Activated CD4-positive, alpha-beta T cell treated with anti-CD3 and anti-CD28 coated beads, Interleukin-2, Interleukin-4, amounts not matched to agents 100 ng/mL and 50 ng/mL, durations not matched to agents 16 hours and 8 hours (primary cell): ENCODE data around the gene FYB1.
"Not testable (repeated sequence)": the region's sequence is repeated elsewhere in the genome, so short reads cannot be mapped to it uniquely, and the experiment has no call there.

Experiments used
- DNase-seq: peaks from one replicate; pipeline ENCODE4 v3.0.0-alpha.2; 2020; ENCODE audit warnings: low spot score

FYB1 gene

GRCh38 chr5:39228596-39228995 lies 9.2 kb upstream of the FYB1 start:
- DNase-seq, result no peak

- no peak for DNase-seq
These were observed 7.2 kb upstream of the FYB1 start for GRCh38 chr5:39226558-39226957.

- no peak for DNase-seq
These were observed 6.7 kb upstream of the FYB1 start for GRCh38 chr5:39226100-39226451.

GRCh38 chr5:39225405-39226099 lies 6.2 kb upstream of the FYB1 start:
- DNase-seq, result no peak

GRCh38 chr5:39224196-39224761 lies 4.9 kb upstream of the FYB1 start:
- no peak for DNase-seq

- no peak for DNase-seq
These were observed 4.3 kb upstream of the FYB1 start for GRCh38 chr5:39223565-39224156.

- DNase-seq, result not testable (repeated sequence)
These were observed 2.3 kb upstream of the FYB1 start for GRCh38 chr5:39221671-39222070.

- no peak for DNase-seq
These were observed 1.1 kb upstream of the FYB1 start for GRCh38 chr5:39220280-39221030.

- no peak for DNase-seq
These were observed 621 bp downstream of the FYB1 start for GRCh38 chr5:39218482-39219402.

- peak; percentile 90 for DNase-seq
These were observed 1.7 kb downstream of the FYB1 start for GRCh38 chr5:39217365-39218281.

- DNase-seq, result no peak
These were observed 2.7 kb downstream of the FYB1 start for GRCh38 chr5:39216631-39217030.

GRCh38 chr5:39215857-39216256 lies 3.5 kb downstream of the FYB1 start:
- DNase-seq, result no peak

GRCh38 chr5:39214912-39215709 lies 4.3 kb downstream of the FYB1 start:
- DNase-seq, result no peak

- no peak for DNase-seq
These were observed 5.7 kb downstream of the FYB1 start for GRCh38 chr5:39213447-39214207.

GRCh38 chr5:39211773-39212172 lies 7.6 kb downstream of the FYB1 start:
- DNase-seq, result no peak

- DNase-seq, result peak; percentile 89
These were observed 9.4 kb downstream of the FYB1 start for GRCh38 chr5:39209924-39210323.

- DNase-seq, result no peak
These were observed 10.9 kb downstream of the FYB1 start for GRCh38 chr5:39208471-39208870.

- no peak for DNase-seq
These were observed 11.9 kb downstream of the FYB1 start for GRCh38 chr5:39207345-39208045.
